GM06990 (cell line): ENCODE results near the gene CXorf58.
"Not testable (repeated sequence)": the region's sequence is repeated elsewhere in the genome, so short reads cannot be mapped to it uniquely, and the experiment has no call there.

Source experiments
- DNase-seq: peaks from one replicate; pipeline ENCODE4 v3.0.0-alpha.2; 2011; ENCODE audit not compliant: insufficient read length; ENCODE audit errors: extremely low read depth
- H3K27me3 ChIP-seq: replicated peaks from 2 replicates; pipeline ENCODE4 v1.6.0; 2011; ENCODE audit warnings: low read length; ENCODE audit not compliant: control insufficient read depth, insufficient read depth
- H3K36me3 ChIP-seq: 2 replicates; pipeline ENCODE4 v1.5.1; 2011; ENCODE audit warnings: low read length; ENCODE audit not compliant: control insufficient read depth, insufficient read depth
- H3K4me3 ChIP-seq: replicated peaks from 2 replicates; pipeline ENCODE4 v1.5.1; 2011; ENCODE audit warnings: low read depth, mild to moderate bottlenecking, control low read depth, low read length
- CTCF ChIP-seq: IDR thresholded peaks from 2 replicates; pipeline ENCODE4 v1.5.1; 2011; ENCODE audit warnings: low read length, control low read depth, mild to moderate bottlenecking, inconsistent platforms; ENCODE audit not compliant: insufficient read depth, poor library complexity, severe bottlenecking

Gene CXorf58

GRCh38 chrX:23953908-23954269 lies 46.1 kb downstream of the CXorf58 start:
- Histone ChIP-seq H3K27me3 (no peaks in the 10 kb centered on the region), H3K4me3 (no peak overlapping the region), H3K36me3 (no peaks in the 10 kb centered on the region)
- no peak for DNase-seq
- no peak for TF ChIP-seq CTCF

GRCh38 chrX:23954396-23954795 lies 46.6 kb downstream of the CXorf58 start:
- no peak for DNase-seq
- Histone ChIP-seq H3K4me3 (no peak overlapping the region), H3K36me3 (no peaks in the 10 kb centered on the region), H3K27me3 (no peaks in the 10 kb centered on the region)
- TF ChIP-seq CTCF: no peak

GRCh38 chrX:23959781-23960180 lies 52.0 kb downstream of the CXorf58 start:
- no peak for TF ChIP-seq CTCF
- H3K4me3 ChIP-seq: no peak overlapping the region
- DNase-seq: no peak
- no peaks in the 10 kb centered on the region for H3K27me3 ChIP-seq
- H3K36me3 ChIP-seq: no peaks in the 10 kb centered on the region

GRCh38 chrX:23964191-23964590 lies 56.4 kb downstream of the CXorf58 start:
- no peak overlapping the region for H3K4me3 ChIP-seq
- no peaks in the 10 kb centered on the region for H3K27me3 ChIP-seq
- no peak for TF ChIP-seq CTCF
- no peak for DNase-seq
- no peaks in the 10 kb centered on the region for H3K36me3 ChIP-seq

- H3K36me3 ChIP-seq, H3K4me3 ChIP-seq, H3K27me3 ChIP-seq, DNase-seq: not testable (repeated sequence)
Observed at GRCh38 chrX:23965630-23966029, 57.8 kb downstream of the CXorf58 start.

GRCh38 chrX:23978491-23978890 lies 70.7 kb downstream of the CXorf58 start:
- no peak for TF ChIP-seq CTCF
- no peaks in the 10 kb centered on the region for H3K27me3 ChIP-seq
- H3K36me3 ChIP-seq: no peaks in the 10 kb centered on the region
- DNase-seq: no peak
- no peak overlapping the region for H3K4me3 ChIP-seq
